IPS-NIHi7 (cell line): Measurements from ENCODE around the gene MTM1.

Experiments
- DNase-seq: peaks from one replicate; pipeline ENCODE4 v3.0.0; 2012; ENCODE audit warnings: mixed read lengths; ENCODE audit errors: extremely low spot score

Gene MTM1

GRCh38 chrX:150548684-150549083 is 19.7 kb upstream of the MTM1 start:
- DNase-seq: no peak

- DNase-seq: no peak
Observed at GRCh38 chrX:150551963-150552362, 16.5 kb upstream of the MTM1 start.

GRCh38 chrX:150558424-150558823 is 10.0 kb upstream of the MTM1 start:
- peak; percentile 20 for DNase-seq

GRCh38 chrX:150564838-150565237 is 3.6 kb upstream of the MTM1 start:
- no peak for DNase-seq

GRCh38 chrX:150565551-150565950 is 2.9 kb upstream of the MTM1 start:
- DNase-seq: no peak

- peak; percentile 36 for DNase-seq
Observed at GRCh38 chrX:150566734-150567182, 1.7 kb upstream of the MTM1 start.

GRCh38 chrX:150567645-150568319 is 639 bp upstream of the MTM1 start:
- no peak for DNase-seq

- no peak for DNase-seq
Observed at GRCh38 chrX:150569155-150569477, 695 bp downstream of the MTM1 start.

GRCh38 chrX:150570512-150570911 is 2.1 kb downstream of the MTM1 start:
- DNase-seq: no peak

- DNase-seq: no peak
Observed at GRCh38 chrX:150572206-150572605, 3.8 kb downstream of the MTM1 start.

- DNase-seq: no peak
Observed at GRCh38 chrX:150573106-150573505, 4.7 kb downstream of the MTM1 start.

- DNase-seq: no peak
Observed at GRCh38 chrX:150573702-150574101, 5.3 kb downstream of the MTM1 start.

GRCh38 chrX:150574559-150575418 is 6.4 kb downstream of the MTM1 start:
- DNase-seq: no peak

- no peak for DNase-seq
Observed at GRCh38 chrX:150575419-150575814, 7.0 kb downstream of the MTM1 start.

- no peak for DNase-seq
Observed at GRCh38 chrX:150577174-150577573, 8.8 kb downstream of the MTM1 start.

- DNase-seq: no peak
Observed at GRCh38 chrX:150581093-150581775, 12.8 kb downstream of the MTM1 start.

GRCh38 chrX:150582338-150582948 is 14.0 kb downstream of the MTM1 start:
- no peak for DNase-seq

GRCh38 chrX:150587585-150588503 is 19.4 kb downstream of the MTM1 start:
- DNase-seq: peak; percentile 30

GRCh38 chrX:150594584-150594983 is 26.2 kb downstream of the MTM1 start:
- DNase-seq: no peak

- no peak for DNase-seq
Observed at GRCh38 chrX:150599226-150599625, 30.8 kb downstream of the MTM1 start.

- DNase-seq: no peak
Observed at GRCh38 chrX:150602296-150602695, 33.9 kb downstream of the MTM1 start.
